Smooth muscle cell of the brain vasculature (primary cell): ENCODE data around the gene RASEF.
A peak's percentile ranks its signal among the peaks of the same experiment; 100 is the strongest.

Source experiments
- DNase-seq: peaks from one replicate; pipeline ENCODE4 v3.0.0-alpha.2; 2012; ENCODE audit warnings: low read depth, low spot score

The RASEF gene

DNA sequence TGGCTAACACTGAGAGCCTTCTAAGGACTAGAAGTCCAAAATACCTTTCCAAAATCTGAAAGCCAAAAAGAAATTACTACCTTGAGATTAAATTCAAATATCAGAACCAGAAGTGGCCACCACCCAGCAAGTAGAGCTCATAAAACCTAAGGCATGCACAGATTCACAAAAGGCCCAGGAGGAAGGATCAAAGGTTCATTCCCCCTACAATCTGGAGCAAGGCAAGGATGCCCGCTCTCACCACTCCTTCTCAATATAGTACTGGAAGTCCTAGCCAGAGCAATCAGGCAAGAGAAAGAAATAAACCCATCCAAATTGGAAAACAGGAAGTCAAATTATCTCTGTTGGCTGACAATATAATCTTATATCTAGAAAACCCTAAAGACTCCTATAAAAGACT, 6.0 kb downstream of the RASEF start:
- no peak for DNase-seq

DNA sequence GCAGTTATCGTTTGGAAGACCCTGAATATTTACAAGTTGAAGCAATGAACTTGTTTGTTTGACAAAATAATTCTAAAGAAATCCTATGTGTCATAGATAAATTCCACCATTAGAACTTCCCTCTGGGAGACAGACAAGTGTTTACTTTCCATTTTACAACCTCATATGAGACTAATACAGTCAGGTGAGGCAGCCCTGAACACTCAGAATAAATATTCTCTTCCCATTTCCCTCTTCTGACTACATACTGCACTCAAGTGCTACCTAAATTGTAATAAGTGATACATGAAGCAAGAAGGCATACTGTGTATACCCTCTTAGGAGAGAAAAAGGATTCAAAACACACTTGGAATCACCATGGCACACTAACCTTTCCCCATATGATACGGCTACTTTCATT, 6.8 kb downstream of the RASEF start:
- DNase-seq = no peak

DNA sequence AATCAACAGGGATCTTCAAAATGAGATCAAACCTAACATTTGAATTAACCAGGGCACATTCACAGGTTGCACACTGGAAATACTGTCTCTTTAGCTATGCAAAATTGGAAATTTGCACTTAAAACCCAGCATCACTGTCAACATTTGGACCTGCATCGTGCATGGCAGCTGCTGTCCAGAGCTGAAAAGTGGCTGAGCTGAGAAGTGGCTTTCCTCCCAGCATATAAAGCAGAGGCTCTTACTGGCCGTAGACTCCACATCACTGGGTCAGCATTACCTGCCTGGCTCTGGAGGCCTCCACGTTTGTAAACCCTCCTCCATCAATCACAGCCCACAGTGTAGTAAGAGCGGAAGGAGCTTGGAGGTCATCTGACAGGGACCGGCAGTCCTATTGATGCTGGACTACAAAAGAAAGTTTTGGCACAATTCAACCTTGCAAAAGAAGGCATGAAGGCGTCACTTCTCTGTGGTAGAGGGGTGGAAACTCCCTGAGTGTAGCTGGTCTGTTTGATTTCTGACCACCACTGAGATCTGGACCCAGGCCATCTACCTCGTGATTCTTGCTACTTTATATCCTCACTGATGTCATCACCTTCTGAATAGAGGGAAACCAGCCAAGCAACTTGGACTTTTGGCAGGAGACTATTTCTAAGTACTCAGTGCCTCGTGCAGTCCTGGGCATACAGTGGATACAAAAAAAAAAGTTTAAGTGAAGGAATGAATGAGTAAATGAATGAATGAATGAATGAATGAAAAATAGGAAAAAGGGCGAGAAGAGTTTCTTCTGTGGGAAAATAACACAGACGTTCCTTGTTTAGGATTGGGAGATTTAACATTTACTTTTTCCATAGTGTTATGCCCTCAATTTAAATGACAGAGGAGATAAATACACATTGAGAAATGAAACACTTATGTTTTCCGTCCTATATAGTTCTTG, 14.8 kb downstream of the RASEF start:
- peak; percentile 24 for DNase-seq

DNA sequence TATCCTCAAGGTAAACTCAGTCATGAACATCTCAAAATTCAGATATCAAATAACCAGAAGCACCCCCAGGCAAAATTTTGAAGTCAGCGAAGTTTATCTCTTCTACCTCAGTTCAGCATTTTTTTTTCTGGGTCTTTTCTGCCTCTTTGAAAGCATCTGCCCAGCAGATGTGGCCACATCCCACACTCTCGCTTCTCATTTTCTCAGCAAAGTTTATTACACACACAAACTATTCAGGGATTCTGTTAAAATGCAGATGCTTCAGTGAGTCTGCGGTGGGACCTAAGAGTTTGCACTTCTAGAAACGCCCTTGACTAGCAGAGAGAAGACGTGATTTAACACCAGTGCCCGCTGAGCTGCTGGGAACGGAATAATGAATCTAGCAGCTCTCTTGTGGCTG, 19.3 kb downstream of the RASEF start:
- DNase-seq = no peak

DNA sequence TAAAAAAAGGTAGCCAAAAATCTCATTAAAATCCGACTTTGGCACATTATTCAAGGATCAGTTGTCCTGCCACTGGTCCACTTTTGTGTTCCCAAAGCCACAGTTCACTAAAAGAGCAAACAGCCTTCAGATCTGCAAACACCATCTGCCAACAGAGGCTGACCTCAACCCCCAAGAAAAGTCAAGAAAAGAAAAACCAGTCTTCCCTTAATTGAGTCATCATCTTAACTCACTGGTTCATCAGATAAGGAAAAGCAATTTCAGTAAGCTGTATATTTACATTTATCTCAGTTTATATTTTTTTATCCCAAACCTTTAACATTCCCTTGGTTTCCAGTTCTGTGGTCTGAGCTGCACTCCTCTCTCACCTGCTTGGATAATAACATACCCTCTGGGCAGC, 21.2 kb downstream of the RASEF start:
- no peak for DNase-seq

DNA sequence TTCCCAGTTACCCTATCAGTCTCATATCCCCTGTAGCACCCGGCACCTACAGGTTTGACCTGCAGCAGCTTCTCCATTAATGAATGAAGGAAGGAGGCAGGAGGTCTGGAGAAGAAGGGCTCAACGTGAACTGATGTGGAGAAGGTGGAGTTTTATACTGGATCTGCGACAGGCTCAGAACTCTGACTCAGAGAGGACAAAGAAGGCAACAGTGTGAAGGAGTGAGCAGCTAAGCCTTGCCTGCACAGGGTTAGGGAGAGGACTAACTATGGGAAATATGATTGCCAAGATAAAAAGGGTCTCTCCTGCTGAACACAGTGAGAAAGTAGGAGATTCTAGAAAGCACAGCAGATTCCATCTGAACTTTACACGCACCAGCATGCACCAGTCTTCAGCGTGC, 23.6 kb downstream of the RASEF start:
- DNase-seq = no peak

DNA sequence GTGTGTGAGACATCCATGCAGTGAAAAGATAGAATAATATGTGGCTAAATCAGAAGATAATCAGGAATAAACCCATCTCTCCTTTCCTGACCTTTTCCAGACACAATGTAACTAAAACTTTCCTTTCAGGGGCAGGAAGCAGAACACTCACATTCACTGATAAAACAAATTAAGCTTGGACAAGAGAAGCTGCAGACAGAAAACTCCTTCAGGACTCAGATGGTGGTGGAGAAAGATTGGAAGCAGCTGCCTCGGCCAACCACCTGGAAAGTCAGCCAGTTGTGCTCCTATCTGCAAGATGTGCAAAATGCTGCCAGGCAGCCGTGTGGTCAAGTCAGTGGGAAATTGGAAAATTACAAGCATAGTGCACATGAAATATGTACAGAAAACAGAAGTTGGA, 26.9 kb downstream of the RASEF start:
- DNase-seq = no peak

DNA sequence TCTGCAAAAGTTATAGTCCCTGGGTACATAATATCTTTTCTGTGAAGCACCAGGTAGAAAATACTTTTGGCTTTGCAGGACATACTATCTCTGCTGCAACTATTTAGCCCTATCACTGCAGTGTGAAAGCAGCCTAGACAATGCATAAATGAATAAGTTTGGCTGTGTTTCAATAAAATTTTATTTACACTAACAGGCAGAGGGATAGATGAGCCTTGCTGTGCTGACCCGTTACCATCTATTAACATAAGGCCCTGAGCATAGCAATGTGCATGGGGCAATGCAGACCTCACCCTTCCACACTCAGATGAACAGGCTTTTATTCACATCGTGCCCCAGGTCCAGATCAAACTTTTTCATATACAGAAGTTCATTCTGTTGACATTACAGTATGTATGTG, 27.8 kb downstream of the RASEF start:
- no peak for DNase-seq

DNA sequence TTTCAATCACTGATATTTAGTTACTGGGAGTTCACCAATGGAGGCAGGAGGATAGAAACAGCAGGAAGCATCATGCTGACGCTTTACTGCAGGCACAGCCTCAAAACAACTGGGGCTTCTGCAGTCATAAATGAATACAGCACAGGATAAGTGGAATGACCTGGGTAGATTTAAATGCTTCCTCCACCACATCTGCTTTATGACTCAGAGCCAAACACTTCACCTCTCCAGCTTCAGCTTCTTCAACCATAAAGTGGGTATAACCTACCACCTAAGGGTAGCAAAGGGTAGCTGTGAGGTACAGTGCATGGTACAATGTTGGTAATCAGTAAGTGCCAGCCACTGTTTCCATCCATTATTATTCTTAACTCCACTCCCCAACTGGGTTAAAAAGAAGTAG, 28.4 kb downstream of the RASEF start:
- peak; percentile 18 for DNase-seq

DNA sequence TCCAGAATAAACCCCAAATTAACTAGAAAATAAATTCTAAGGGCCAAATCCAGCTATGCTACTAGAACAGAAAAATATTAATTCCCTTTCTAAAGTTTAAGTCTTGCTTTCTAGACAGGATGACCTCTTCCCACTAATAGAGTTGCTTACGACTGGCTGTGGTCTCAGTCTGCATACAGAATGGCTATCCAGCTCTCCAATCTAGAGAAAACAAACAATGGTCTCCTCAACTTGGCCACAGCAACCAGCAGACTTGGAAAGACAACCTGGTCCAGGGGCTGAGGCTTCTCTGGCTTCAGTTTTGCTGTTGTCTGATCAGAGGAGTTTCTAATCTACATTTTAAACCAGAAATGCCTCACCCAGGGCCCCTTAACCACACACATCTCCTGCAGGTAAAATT, 28.9 kb downstream of the RASEF start:
- DNase-seq = no peak

DNA sequence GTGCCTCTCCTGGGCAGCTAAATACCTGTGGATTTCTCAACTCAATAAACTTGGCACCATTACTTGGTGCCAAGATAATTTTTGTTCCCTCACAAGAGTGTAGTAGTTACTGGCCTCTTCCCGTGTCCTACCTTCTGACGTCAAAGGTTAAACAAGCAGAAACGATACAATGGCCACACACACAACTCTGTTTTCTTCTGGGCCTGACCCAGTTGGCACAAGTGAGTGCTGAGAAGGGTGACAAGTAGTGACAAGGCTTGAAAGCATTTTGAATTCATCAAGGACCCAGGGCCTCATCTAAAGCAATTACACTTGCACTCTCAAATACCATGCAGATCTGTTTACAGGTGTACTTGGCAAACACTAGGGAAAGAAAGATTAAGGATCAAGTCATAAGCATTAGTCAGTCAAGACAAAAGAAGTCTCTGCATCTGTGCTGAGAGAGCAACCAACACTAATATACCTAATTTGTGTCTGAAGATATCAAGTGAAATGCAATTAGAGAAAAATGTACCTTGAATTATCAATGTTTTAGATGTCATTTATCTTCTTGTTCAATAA, 30.8 kb downstream of the RASEF start:
- no peak for DNase-seq

DNA sequence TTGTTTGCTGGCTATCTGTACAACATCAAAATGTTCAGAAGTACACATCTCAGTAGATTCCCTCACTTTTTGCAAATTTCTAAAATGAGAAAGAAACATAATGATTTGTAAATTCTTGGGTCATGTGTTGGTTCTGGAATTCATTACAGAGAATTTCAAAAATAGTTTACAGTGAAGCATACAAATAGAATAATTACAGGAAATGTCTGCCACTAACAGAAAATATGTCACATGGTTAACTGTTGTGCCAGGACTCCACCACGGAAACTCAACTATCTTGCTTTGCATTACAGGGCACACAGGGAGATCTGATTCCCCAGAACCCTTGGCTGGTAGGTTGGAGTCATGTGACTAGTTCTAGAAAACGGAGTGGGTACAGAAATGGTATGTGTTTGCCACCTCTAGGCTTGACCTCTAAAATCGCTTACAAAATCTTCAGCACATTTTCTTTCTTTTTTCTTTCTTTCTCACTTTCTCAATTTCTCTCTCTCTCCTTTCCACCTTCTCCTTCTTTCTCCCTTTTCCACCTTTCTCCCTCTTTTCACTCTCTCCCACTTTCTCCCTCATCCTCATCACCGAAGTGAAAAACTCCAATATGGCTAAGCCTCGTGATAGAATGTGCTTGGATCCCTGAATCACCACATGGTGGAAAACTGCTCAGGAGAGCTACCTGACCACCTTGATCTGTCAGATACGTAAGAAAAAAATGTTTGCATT, 32.4 kb downstream of the RASEF start:
- DNase-seq = no peak

DNA sequence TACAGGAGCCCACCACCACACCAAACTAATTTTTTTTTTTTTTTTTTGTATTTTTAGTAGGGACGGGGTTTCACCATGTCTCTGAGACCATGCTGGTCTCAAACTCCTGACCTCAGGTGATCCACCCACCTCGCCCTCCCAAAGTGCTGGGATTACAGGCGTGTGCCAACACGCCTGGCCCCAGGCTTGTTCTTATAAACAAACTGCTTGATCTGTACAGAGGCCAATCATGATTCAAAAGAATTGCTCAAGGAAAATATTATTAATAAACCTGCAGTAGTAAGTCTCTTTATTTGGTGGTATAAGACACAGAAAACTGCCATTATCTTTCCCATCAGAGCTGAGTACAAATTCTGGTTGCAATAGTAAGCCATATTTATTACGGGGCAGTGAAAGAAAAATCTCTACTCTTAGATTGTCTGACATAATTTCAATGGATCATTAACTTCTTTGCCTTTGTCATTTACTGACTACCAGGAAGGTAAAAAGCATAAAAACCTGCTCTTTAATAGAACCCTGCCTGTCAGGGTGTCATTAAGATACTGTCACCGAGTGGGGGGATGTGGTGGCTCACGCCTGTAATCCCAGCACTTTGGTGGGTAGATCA, 33.3 kb downstream of the RASEF start:
- DNase-seq = no peak

DNA sequence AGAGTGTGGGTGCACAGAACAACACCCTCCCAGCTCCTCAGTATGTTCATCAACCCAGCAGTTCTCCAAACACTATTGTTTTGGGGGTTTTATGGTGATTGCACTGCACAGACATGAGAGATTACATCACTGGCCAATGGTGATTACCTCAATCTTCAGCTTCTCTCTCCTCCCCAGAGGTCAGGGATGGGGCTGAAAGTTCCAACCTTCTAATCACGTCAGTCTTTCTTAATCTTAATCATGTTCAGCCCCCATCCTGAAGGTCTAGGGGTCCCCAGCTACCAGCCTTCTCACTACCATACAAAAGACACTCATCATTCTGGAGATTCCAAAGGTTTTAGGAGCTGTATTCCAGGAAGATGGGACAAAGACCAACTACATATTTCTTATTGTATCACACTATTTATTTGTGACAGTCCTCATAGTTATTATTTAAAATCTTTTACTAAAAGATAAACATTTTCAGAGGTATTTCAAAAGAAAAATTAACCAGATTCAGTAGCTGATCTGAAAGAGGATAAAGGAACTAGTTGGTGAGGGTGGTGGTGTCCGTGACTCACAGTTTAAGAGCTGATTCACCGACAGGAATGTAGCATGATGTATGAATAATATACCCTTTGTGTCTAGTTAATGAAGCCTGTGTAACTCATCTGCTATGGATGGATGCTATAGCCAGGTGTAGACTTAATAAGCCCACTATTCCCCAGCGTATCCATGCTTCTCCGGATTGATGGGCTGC, 35.6 kb downstream of the RASEF start:
- DNase-seq = no peak

DNA sequence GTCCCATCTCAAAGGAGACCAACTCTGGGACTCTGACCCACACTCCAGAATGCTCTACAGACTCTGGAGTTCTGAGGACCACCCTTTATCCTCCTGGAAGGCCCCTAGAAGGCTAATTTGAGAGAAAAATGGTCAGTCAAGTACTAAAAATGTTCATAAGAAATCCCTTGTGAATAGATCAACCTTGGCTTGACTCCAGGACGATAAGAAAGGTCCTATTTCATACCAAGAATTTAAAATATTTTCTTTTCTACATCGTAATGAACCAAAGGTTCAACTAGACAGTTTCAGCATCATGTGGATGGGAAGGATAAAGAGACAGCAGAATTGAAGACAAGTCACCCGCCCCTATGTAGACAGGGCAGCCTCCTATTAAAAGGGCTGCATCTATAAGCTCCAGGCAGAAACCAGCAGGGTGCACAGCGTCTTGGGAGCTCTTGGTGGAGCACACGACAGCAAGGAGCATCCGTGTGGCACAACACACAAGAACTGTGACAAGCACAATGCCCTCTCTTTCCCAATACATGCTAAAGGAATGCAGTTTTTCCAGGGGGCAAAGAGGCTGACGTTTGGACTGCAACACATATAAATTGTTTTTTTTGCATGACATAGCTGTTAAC, 38.3 kb downstream of the RASEF start:
- DNase-seq = no peak

DNA sequence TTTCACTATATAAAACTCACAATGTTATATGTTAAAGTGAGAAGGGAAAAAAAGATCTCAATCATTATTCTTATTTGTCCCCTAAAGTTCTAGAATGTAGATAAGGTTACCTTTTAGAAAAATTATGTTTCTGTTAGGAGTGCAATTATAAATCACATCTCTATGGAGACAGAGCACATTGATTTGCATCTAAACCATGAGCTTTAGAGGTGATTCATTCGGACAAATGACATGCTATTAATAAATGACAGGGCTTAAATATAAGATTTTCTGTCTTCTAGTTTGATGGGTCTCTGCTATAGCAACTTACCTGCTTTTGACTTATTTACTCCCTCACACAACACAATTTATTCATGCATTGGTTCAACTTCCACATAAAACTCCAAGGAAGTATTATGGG, 39.8 kb downstream of the RASEF start:
- no peak for DNase-seq

DNA sequence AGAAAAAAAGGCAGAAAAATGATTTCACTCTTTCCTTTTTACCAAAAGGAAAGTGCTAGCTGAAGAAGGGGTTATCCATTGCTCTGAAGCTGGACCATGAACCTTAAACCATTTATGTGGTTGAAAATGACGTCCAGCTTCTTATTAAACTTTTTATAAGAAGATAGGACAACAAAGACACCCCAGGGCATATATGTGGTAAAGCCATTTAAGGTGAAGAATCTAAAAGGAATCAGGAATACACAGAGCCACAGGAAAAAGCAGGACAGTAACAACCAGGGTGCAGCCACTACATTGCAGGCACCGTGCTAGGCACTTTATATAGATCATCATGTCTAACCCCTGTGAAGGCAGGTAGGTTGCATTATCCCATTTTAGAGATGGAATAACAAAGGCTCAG, 42.1 kb downstream of the RASEF start:
- no peak for DNase-seq

DNA sequence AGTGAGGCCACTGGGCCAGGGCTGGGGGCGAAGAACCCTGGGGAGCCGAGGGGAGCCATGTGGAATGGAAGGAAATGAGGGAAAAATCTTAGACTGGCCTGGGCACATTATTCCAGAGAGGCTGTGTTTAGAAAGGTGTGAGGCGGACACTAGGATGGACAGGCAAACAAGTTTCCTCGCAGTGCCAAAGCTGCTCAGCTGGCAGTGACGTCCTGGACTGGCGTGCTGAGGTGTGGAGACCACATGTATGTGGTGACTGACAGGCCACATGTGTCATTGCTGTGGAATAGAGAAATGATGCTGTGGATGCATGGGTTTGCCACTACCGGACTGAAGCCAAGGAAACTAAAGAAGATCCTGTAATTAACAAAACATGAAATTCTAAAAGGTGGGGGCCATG, 42.6 kb downstream of the RASEF start:
- DNase-seq = no peak

DNA sequence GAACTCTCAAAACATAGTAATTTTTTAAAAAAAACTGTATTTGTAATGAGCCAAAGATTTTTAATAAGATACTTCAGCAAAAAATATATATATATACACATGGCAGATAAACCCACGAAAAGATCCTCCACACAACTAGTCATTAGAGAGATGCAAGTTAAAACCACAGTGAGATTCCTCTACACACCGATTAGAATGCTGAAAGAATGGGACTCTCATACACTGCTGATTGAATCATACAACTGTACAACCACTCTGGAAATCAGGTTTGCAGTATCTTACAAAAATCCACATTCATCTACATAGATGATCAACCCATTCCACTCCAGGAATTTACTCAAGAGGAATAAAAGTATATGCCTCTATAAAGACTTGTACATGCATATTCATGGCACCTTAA, 43.7 kb downstream of the RASEF start:
- DNase-seq = no peak

DNA sequence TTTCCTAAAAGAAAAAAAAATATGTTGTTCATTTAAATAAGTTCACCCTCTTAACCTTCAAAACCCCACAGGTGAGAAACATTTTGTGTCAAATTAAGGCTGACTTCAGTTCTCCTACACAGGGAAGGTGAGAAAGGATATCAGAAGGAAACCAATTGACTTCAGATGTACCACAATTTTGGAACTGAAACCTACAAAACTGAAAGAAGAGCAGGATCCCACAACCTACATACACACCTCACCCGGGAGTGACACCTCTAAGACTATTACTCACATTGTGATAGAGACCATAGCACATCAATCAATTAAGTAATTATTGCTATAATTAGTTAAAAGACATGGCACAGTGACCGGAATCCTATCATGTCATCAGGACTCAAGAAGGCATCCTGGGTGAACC, 47.0 kb downstream of the RASEF start:
- DNase-seq = no peak
